D721Med (cell line): Measurements from ENCODE around the gene UBE2J2.

Experiments used
- DNase-seq: peaks from one replicate; pipeline ENCODE4 v3.0.0; 2011; ENCODE audit warnings: low spot score; ENCODE audit not compliant: insufficient read length
- FAIRE-seq: peaks from 2 replicates; lab custom pipeline; 2011; peaks lifted over from hg19 to GRCh38; lab: Jason Lieb, UNC
- CTCF ChIP-seq: IDR thresholded peaks from 2 replicates; pipeline ENCODE4 v1.5.1; 2012; ENCODE audit warnings: mild to moderate bottlenecking, control low read depth; ENCODE audit not compliant: insufficient read depth; ENCODE audit errors: missing control alignments

The UBE2J2 gene

GRCh38 chr1:1216770-1217620, 56.7 kb downstream of the UBE2J2 start:
- no peak for TF ChIP-seq CTCF
- no peak for FAIRE-seq

GRCh38 chr1:1215881-1216605, 57.6 kb downstream of the UBE2J2 start:
- FAIRE-seq (no peak), DNase-seq (no peak)
- no peak for TF ChIP-seq CTCF

More at GRCh38 chr1:1216770-1217620, 56.7 kb downstream of the UBE2J2 start:
- no peak for DNase-seq

- FAIRE-seq, result no peak
Observed at GRCh38 chr1:1215080-1215676, 58.5 kb downstream of the UBE2J2 start.

GRCh38 chr1:1213345-1214265, 60.0 kb downstream of the UBE2J2 start, which contains the start of gene TNFRSF4:
TNFRSF4 (minus strand) TSS chr1:1214153; CDS start chr1:1214127, 26 bp downstream.
- FAIRE-seq (no peak), DNase-seq (no peak)
- no peak for TF ChIP-seq CTCF

More at GRCh38 chr1:1215080-1215676, 58.5 kb downstream of the UBE2J2 start:
- no peak for DNase-seq
- no peak for TF ChIP-seq CTCF

GRCh38 chr1:1212780-1213344, 60.8 kb downstream of the UBE2J2 start:
- FAIRE-seq, result no peak

More at GRCh38 chr1:1212780-1213344, 60.8 kb downstream of the UBE2J2 start:
- DNase-seq, result no peak
- TF ChIP-seq CTCF, result no peak
